Heart left ventricle (tissue), 16 donors: Measurements from ENCODE around the gene ZNF419. TPM values are rescaled to one million over a fixed set of nuclear protein-coding genes. Genes with fewer than 3 reads are reported as not detected.
"Not testable (repeated sequence)": the region's sequence is repeated elsewhere in the genome, so short reads cannot be mapped to it uniquely, and the experiment has no call there.

ENCODE experiments used
- ATAC-seq, 4 donors: fragments of 200-7000 bp; cut with Tn5 transposase; one replicate each; pipeline ENCODE4 v1.9.1; 2020 to 2022; ENCODE audit warnings: moderate library complexity in 4 of 4, mild to moderate bottlenecking in 3 of 4, moderate number of reproducible peaks in 1 of 4
- DNase-seq, 5 donors: peaks; one replicate each; pipeline ENCODE4 v3.0.0-alpha.2; 2020
- H3K27ac ChIP-seq, 12 donors: fragments of 200-600 bp; sonication (generic) in 4 of 12; one replicate each; pipeline versions ENCODE4 v1.5.0 to v1.8.0; 2016 to 2022; ENCODE audit warnings: mild to moderate bottlenecking in 2 of 12
- H3K27me3 ChIP-seq, 9 donors: fragments of 200-600 bp; sonication (generic) in 2 of 9; one replicate each; pipeline versions ENCODE4 v1.5.1 to v1.8.0; 2016 to 2022; ENCODE audit warnings: mild to moderate bottlenecking in 3 of 9
- H3K36me3 ChIP-seq, 9 donors: fragments of 200-600 bp; sonication (generic) in 2 of 9; one replicate each; pipeline versions ENCODE4 v1.5.0 to v1.8.0; 2018 to 2022; ENCODE audit warnings: mild to moderate bottlenecking in 2 of 9
- H3K4me1 ChIP-seq, 12 donors: fragments of 200-600 bp; sonication (generic) in 4 of 12; one replicate each; pipeline versions ENCODE4 v1.5.0 to v1.8.0; 2016 to 2022; ENCODE audit warnings: mild to moderate bottlenecking in 3 of 12
- H3K4me3 ChIP-seq, 12 donors: fragments of 200-600 bp; sonication (generic) in 4 of 12; one replicate each; pipeline versions ENCODE4 v1.5.0 to v1.8.0; 2017 to 2022; ENCODE audit warnings: mild to moderate bottlenecking in 9 of 12, moderate library complexity in 4 of 12
- H3K9me3 ChIP-seq, 12 donors: fragments of 200-600 bp; sonication (generic) in 4 of 12; one replicate each; pipeline versions ENCODE4 v1.5.0 to v1.8.0; 2016 to 2022; ENCODE audit warnings: mild to moderate bottlenecking in 1 of 12
- CTCF ChIP-seq, 12 donors: fragments of 200-600 bp; sonication (generic) in 4 of 12; IDR thresholded peaks; one replicate each; pipeline versions ENCODE4 v1.5.0 to v1.8.0; 2018 to 2022; ENCODE audit warnings: antibody characterized with exemption in 12 of 12, mild to moderate bottlenecking in 5 of 12
- POLR2A ChIP-seq, 2 donors: fragments of 450-650 bp; IDR thresholded peaks; one replicate each; pipeline ENCODE4 v1.6.1; 2017; ENCODE audit warnings: antibody characterized with exemption in 2 of 2, mild to moderate bottlenecking in 2 of 2, moderate library complexity in 2 of 2
- WGBS, 4 donors: extraction: QIAGEN DNeasy Blood & Tissue Kit in 2 of 4; methylation state at CpG; one replicate each; pipeline versions ENCODE4 v1.1.5 to v1.1.7; 2013 to 2018; 5-methylcytosine and 5-hydroxymethylcytosine counted together
- intact Hi-C, 10 donors: fragments of 100-400 bp; cut with DNase I; formaldehyde crosslinking; loops; one replicate each; pipeline versions ENCODE4 v1.11.1 to v1.14.2; 2022
- polyA plus RNA-seq, 2 donors: library from polyadenylated mRNA; stranded (reverse); fragments of 200-250 nt; gene quantifications; one replicate each; pipeline ENCODE4 v1.2.3, GENCODE V29; 2013
- total RNA-seq, 9 donors: library from RNA; depleted of rRNA in 2 of 9; stranded (reverse); fragments of >200 nt in 2 of 9; fragmentation: NEBNext Ultra II Directional in 3 of 9; extraction: Animal tissue kit (Norgen Biotek cat#: 25700) in 3 of 9; gene quantifications; one replicate each; pipeline versions ENCODE4 v1.1.0 to v1.2.4, GENCODE V29; 2016 to 2023
- donor health status: ischemic (EF 13 %, LVEDD 7.1; RV severe dilation, severe dysfunction).
- donor health status: healthy with polysubstance abuse.
- donor health status: DM: no; HTN: yes; CAD: no.
- donor health status: DM: no; HTN: no; CAD: no.
- donor health status: ischemic (EF 25% LVEDD 6.9; RV normal size, moderate dysfunction).
- donor health status: ischemic (EF 25% LVEDD 5.7; RV mildly dilated, moderate dysfunction).
- donor health status: healthy.
- donor health status: DM: yes; HTN: yes; CAD: no.
- donor health status: ischemic (EF 35%, LVEDD 5.7; RV mildly dilated, moderate dysfunction).
- donor health status: nonischemic (EF 11% LVEDD 7.7; RV severe dilation, severe dysfunction).
- donor health status: DM: yes; HTN: yes; CAD: no.
- donor health status: PGD.
- donor health status: ischemic (EF 29% LVEDD 5.4; RV normal size, mild dysfunction).
- donor health status: nonischemic (EF 23%, LVEDD 6.1; RV moderate dilation, normal function).

Gene ZNF419
- total and polyA plus RNA-seq, 11 donors = 5.6 to 11.5 (median 7.6) TPM

GRCh38 chr19:57466489-57466888 is 21.1 kb upstream of the ZNF419 start:
- intact Hi-C loops = no loop called here
- 52 to 78% (median 67%) methylated on average over 5 of the region's 5 CpGs for WGBS, 4 donors
- Histone ChIP-seq H3K36me3 (peaks cover 0 to 48% (median 5%) of the 10 kb centered on the region in 9 donors), H3K9me3 (peaks cover 0 to 99% (median 71%) of the 10 kb centered on the region in 12 donors), H3K4me3 (no peak overlapping the region), H3K27ac (peak overlapping the region in 9 of 12 donors; percentile 40 to 75 (median 55)), H3K27me3 (no peaks in the 10 kb centered on the region), H3K4me1 (peaks cover 0 to 17% (median 4%) of the 10 kb centered on the region in 12 donors)
- ATAC-seq (peak; percentile 95 to 97 (median 96)), DNase-seq (peak in 4 of 5 donors; percentile 59 to 80 (median 68))
- TF ChIP-seq POLR2A (IDR thresholded peaks at IDR 0.05) (no peak), CTCF (IDR thresholded peaks at IDR 0.05) (no peak)

DNA sequence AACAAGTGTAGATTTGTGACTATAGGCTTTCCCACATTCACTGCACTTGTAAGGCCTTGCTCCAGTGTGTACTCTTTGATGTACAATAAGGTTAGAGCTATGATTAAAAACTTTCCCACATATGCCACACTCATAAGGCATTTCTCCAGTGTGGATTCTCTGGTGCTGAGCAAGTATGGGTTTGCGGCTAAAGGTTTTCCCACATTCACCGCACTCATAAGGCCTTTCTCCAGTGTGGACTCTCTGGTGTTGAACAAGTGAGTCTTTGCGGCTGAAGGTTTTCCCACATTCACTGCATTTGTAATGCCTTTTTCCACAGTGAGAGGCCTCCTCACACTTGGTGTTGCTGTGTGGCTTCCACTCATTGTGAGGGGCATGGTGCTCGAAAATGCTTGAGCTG is 13.9 kb upstream of the ZNF419 start:
- ATAC-seq (no peak), DNase-seq (no peak)
- no peak for TF ChIP-seq CTCF (IDR thresholded peaks at IDR 0.05)
- no peak for TF ChIP-seq POLR2A (IDR thresholded peaks at IDR 0.05)
- Histone ChIP-seq H3K36me3 (peaks cover 7 to 75% (median 29%) of the 10 kb centered on the region in 9 donors), H3K27me3 (no peaks in the 10 kb centered on the region), H3K9me3 (peaks cover 4 to 93% (median 70%) of the 10 kb centered on the region in 12 donors), H3K27ac (no peak overlapping the region), H3K4me3 (no peak overlapping the region), H3K4me1 (peaks cover 0 to 15% (median 5%) of the 10 kb centered on the region in 12 donors)
- 97 to 100% (median 98%) methylated on average over 4 of the region's 4 CpGs for WGBS, 4 donors
- intact Hi-C loops = no loop called here

DNA sequence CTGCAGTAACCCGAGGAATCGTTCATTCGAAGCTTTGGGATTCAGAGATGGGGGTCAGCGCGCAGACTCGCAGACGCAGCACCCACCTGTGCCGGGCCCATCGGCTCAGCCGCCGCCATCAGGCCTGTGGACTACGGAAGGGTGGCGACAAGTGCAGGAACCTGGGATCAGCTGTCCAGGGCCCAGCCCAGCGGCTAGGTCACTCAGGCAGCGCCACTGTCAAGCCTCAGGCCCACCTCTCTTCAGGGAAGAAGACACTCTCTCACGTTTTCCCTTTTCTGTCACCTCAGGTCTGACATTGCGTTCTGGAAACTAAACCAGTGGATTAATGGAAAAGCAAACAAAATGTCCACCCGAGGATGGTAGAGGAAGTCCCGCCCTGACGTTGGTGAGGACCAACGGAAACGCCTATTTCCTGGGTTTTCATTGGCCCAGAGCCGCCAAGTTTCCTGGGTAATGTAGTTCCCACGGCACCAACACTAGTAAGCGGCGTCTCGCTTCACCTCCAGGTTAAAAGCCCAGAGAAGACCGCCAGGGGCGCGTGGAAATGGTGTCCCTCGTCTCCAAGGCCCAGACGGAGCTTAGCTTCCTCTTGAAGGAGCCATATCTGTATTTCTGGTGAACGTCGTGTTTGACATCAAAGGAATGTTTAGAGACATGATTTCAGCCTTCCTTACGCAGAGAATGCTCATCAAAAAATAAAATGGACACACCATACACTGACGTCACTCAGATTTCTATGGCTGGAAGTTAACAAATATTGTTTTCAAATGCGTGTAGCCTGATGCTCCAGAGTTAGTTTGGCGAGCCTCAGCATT is 10.2 kb upstream of the ZNF419 start, which contains the start of gene ZNF772:
Gene ZNF772 (minus strand): TSS at position 376 of the 818 bp plus-strand sequence. CDS start 257 bp downstream, at position 119.
- Histone ChIP-seq H3K36me3 (peaks cover 7 to 41% (median 29%) of the 10 kb centered on the region in 9 donors), H3K9me3 (peaks cover 0 to 63% (median 36%) of the 10 kb centered on the region in 12 donors), H3K27ac (peak within 1 kb of the TSS; percentile 73 to 94 (median 85)), H3K27me3 (no peaks in the 10 kb centered on the region), H3K4me3 (peak within 1 kb of the TSS; percentile 45 to 93 (median 70)), H3K4me1 (peaks cover 0 to 15% (median 5%) of the 10 kb centered on the region in 12 donors)
- peak; percentile 99 to 100 (median 100) for ATAC-seq
- TF ChIP-seq POLR2A (IDR thresholded peaks at IDR 0.05) = no peak
- peak; percentile 5 to 93 (median 68) for TF ChIP-seq CTCF (IDR thresholded peaks at IDR 0.05)
- WGBS, 4 donors = 5 to 9% (median 7%) methylated on average over 23 to 38 of the region's 38 CpGs
- intact Hi-C loops = loop anchor here in 1 of 10 donors (2.0 kb wide), 1 partner anchor 43 kb away; the partner anchor contains the start of gene ZNF749
- peak; percentile 89 to 96 (median 96) for DNase-seq

DNA sequence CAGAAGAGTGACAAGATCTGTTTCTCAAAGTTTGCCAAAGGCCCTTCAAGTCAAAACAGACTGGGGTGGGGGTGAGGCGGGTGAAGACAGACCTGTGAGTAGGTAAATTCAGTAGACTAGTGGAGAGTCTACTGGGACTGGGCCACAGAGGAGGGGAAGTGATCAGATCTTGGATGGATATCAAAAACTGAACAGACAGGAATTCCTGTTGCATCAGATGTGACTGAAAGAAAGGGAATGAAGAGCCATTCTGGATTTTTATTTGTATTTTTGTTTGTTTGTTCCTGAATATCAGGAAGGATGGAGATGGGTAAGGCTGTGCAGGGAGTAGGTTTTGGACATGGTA is 722 bp downstream of the ZNF419 start:
- H3K4me1 ChIP-seq, intact Hi-C loops, DNase-seq, H3K27me3 ChIP-seq, H3K27ac ChIP-seq: not testable (repeated sequence)
- ATAC-seq = peak in 2 of 4 donors; percentile 21 to 29
- Histone ChIP-seq H3K4me3 (peak overlapping the region in 7 of 12 donors; percentile 6 to 100 (median 26)), H3K36me3 (peaks cover 0 to 30% (median 21%) of the 10 kb centered on the region in 9 donors), H3K9me3 (peaks cover 0 to 22% (median 0%) of the 10 kb centered on the region in 12 donors)
- WGBS, 4 donors = 14 to 17% methylated on average over 1 of the region's 1 CpG; no CpG with 5 or more reads in 2 of the 4 donors

DNA sequence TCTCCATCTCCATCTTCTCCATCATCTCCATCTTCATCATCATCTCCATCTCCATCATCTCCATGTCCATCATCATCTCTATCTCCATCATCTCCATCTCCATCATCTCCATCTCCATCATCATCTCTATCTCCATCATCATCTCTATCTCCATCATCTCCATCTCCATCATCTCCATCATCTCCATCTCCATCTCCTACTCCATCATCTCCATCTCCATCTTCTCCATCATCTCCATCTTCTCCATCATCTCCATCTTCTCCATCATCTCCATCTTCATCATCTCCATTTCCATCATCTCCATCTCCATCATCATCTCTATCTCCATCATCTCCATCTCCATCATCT is 11.8 kb downstream of the ZNF419 start:
- DNase-seq, H3K4me3 ChIP-seq, ATAC-seq: not testable (repeated sequence)

More for the DNA sequence above, 11.8 kb downstream of the ZNF419 start:
- H3K27me3 ChIP-seq, H3K27ac ChIP-seq, intact Hi-C loops: not testable (repeated sequence)
- peaks cover 0 to 63% (median 0%) of the 10 kb centered on the region in 12 donors for H3K9me3 ChIP-seq
- peaks cover 0 to 14% (median 7%) of the 10 kb centered on the region in 9 donors for H3K36me3 ChIP-seq
- H3K4me1 ChIP-seq = peaks cover 0 to 11% (median 7%) of the 10 kb centered on the region in 12 donors
